GM04503 (cell line): ENCODE measurements around the gene MUTYH.

Experiments
- DNase-seq: peaks from one replicate; pipeline ENCODE4 v3.0.0-alpha.2; 2012; ENCODE audit warnings: low read depth

Gene MUTYH

GRCh38 chr1:45348966-45349677, 8.9 kb upstream of the MUTYH start:
- DNase-seq, result no peak

- no peak for DNase-seq
These were observed 8.3 kb upstream of the MUTYH start for GRCh38 chr1:45348609-45348965.

- no peak for DNase-seq
These were observed 7.8 kb upstream of the MUTYH start for GRCh38 chr1:45348020-45348419.

GRCh38 chr1:45346473-45346872, 6.2 kb upstream of the MUTYH start:
- DNase-seq, result no peak

GRCh38 chr1:45345014-45345413, 4.8 kb upstream of the MUTYH start:
- no peak for DNase-seq

- no peak for DNase-seq
These were observed 4.3 kb upstream of the MUTYH start for GRCh38 chr1:45344499-45344898.

GRCh38 chr1:45340816-45341466, 701 bp upstream of the MUTYH start:
- no peak for DNase-seq

GRCh38 chr1:45337630-45338325, 2.5 kb downstream of the MUTYH start:
- no peak for DNase-seq

- no peak for DNase-seq
These were observed 4.3 kb downstream of the MUTYH start for GRCh38 chr1:45335855-45336324.

- no peak for DNase-seq
These were observed 5.7 kb downstream of the MUTYH start for GRCh38 chr1:45334308-45335245.

- no peak for DNase-seq
These were observed 7.9 kb downstream of the MUTYH start for GRCh38 chr1:45332346-45332720.

GRCh38 chr1:45331436-45332345, 8.5 kb downstream of the MUTYH start:
- no peak for DNase-seq

GRCh38 chr1:45329445-45329844, 10.8 kb downstream of the MUTYH start:
- DNase-seq, result no peak

GRCh38 chr1:45328680-45329079, 11.6 kb downstream of the MUTYH start:
- no peak for DNase-seq

GRCh38 chr1:45327644-45328515, 12.4 kb downstream of the MUTYH start:
- no peak for DNase-seq

GRCh38 chr1:45326627-45327623, 13.3 kb downstream of the MUTYH start, which contains the start of gene HPDL:
Gene HPDL (plus strand): TSS chr1:45326895. CDS start chr1:45327149, 254 bp downstream.
- DNase-seq, result no peak

- DNase-seq, result no peak
These were observed 14.3 kb downstream of the MUTYH start for GRCh38 chr1:45325851-45326506.

GRCh38 chr1:45322486-45323040, 17.7 kb downstream of the MUTYH start:
- DNase-seq, result no peak
